Neuronal stem cell (in vitro differentiated cells): ENCODE data around the gene FAM81B.

Experiments used
- DNase-seq: peaks from one replicate; pipeline ENCODE4 v3.0.0-alpha.2; 2013; ENCODE audit warnings: low spot score
- H2AFZ ChIP-seq: one replicate; pipeline ENCODE4 v1.6.1; 2013; ENCODE audit warnings: mild to moderate bottlenecking, low read length, inconsistent platforms
- H2AK5ac ChIP-seq: 2 replicates; pipeline ENCODE4 v1.6.1; 2013; ENCODE audit warnings: low read depth, mild to moderate bottlenecking, inconsistent platforms, low read length, moderate library complexity, mixed read lengths
- H2BK120ac ChIP-seq: 2 replicates; pipeline ENCODE4 v1.6.1; 2013; ENCODE audit warnings: low read depth, mild to moderate bottlenecking, inconsistent platforms, low read length, moderate library complexity, mixed read lengths
- H2BK12ac ChIP-seq: one replicate; pipeline ENCODE4 v1.6.1; 2013; ENCODE audit warnings: low read length, inconsistent platforms
- H2BK15ac ChIP-seq: 2 replicates; pipeline ENCODE4 v1.6.1; 2013; ENCODE audit warnings: mild to moderate bottlenecking, low read length, inconsistent platforms, mixed read lengths
- H2BK5ac ChIP-seq: one replicate; pipeline ENCODE4 v1.6.1; 2013; ENCODE audit warnings: inconsistent platforms, mild to moderate bottlenecking, low read length, moderate library complexity
- H3K14ac ChIP-seq: one replicate; pipeline ENCODE4 v1.6.1; 2013; ENCODE audit warnings: low read length, inconsistent platforms
- H3K18ac ChIP-seq: 2 replicates; pipeline ENCODE4 v1.6.1; 2013; ENCODE audit warnings: low read length, inconsistent platforms
- H3K23ac ChIP-seq: 2 replicates; pipeline ENCODE4 v1.6.1; 2013; ENCODE audit warnings: low read depth, mild to moderate bottlenecking, mixed read lengths, low read length, inconsistent platforms; ENCODE audit not compliant: poor library complexity
- H3K27ac ChIP-seq: replicated peaks from 3 replicates; pipeline ENCODE4 v1.5.1; 2013; ENCODE audit warnings: low read length, inconsistent platforms
- H3K27me3 ChIP-seq, 3 experiments: 2 replicates each; pipeline ENCODE4 v1.6.1; 2013; ENCODE audit warnings: low read length in 3 of 3, mild to moderate bottlenecking in 2 of 3, inconsistent platforms in 1 of 3, low read depth in 1 of 3, mixed read lengths in 1 of 3, moderate library complexity in 1 of 3; ENCODE audit not compliant: control insufficient read depth in 3 of 3, insufficient read depth in 3 of 3
- H3K36me3 ChIP-seq, 2 donors: replicated peaks in 1 of 2; 2 replicates each; pipeline ENCODE4 v1.6.1; 2013; ENCODE audit warnings: low read length in 2 of 2; ENCODE audit not compliant: control insufficient read depth in 2 of 2, insufficient read depth in 2 of 2
- H3K4ac ChIP-seq: 2 replicates; pipeline ENCODE4 v1.6.1; 2013; ENCODE audit warnings: inconsistent platforms, mild to moderate bottlenecking, low read length, moderate library complexity
- H3K4me1 ChIP-seq, 2 donors: 1 replicate in 1 of 2; 2 replicates in 1 of 2; pipeline ENCODE4 v1.6.1; 2013; ENCODE audit warnings: low read length in 2 of 2, low read depth in 1 of 2; ENCODE audit not compliant: control insufficient read depth in 2 of 2, insufficient read depth in 1 of 2
- H3K4me2 ChIP-seq: one replicate; pipeline ENCODE4 v1.6.1; 2013; ENCODE audit warnings: mild to moderate bottlenecking, low read length, inconsistent platforms; ENCODE audit not compliant: insufficient read depth, poor library complexity, severe bottlenecking
- H3K4me3 ChIP-seq, 2 donors: 2 replicates each; pipeline ENCODE4 v1.5.1; 2013; ENCODE audit warnings: low read length in 2 of 2, mild to moderate bottlenecking in 2 of 2, inconsistent platforms in 1 of 2, moderate library complexity in 1 of 2
- H3K79me1 ChIP-seq: one replicate; pipeline ENCODE4 v1.6.1; 2013; ENCODE audit warnings: low read depth, mild to moderate bottlenecking, inconsistent platforms, low read length, moderate library complexity
- H3K9ac ChIP-seq: one replicate; pipeline ENCODE4 v1.6.1; 2013; ENCODE audit warnings: mild to moderate bottlenecking, low read depth, low read length, inconsistent platforms; ENCODE audit not compliant: poor library complexity
- H3K9me3 ChIP-seq, 2 donors: replicated peaks in 1 of 2; 2 replicates each; pipeline versions ENCODE3 to v1.6.1; 2013; ENCODE audit warnings: low read length in 2 of 2, mild to moderate bottlenecking in 2 of 2, inconsistent platforms in 1 of 2, low read depth in 1 of 2, mixed read lengths in 1 of 2, moderate library complexity in 1 of 2; ENCODE audit not compliant: control insufficient read depth in 2 of 2, insufficient read depth in 1 of 2
- H4K8ac ChIP-seq: one replicate; pipeline ENCODE4 v1.6.1; 2013; ENCODE audit warnings: low read depth, mild to moderate bottlenecking, inconsistent platforms, low read length, moderate library complexity
- H4K91ac ChIP-seq: one replicate; pipeline ENCODE4 v1.6.1; 2013; ENCODE audit warnings: low read length, low read depth, mild to moderate bottlenecking, inconsistent platforms; ENCODE audit not compliant: poor library complexity
- WGBS, 2 donors: extraction: QIAGEN DNeasy Blood & Tissue Kit; methylation state at CpG; one replicate each; pipeline ENCODE4 v1.1.7; 2013; ENCODE audit warnings: missing lambda C conversion rate in 2 of 2, mixed read lengths in 1 of 2; ENCODE audit not compliant: insufficient read length in 2 of 2, insufficient replicate concordance in 1 of 2; ENCODE audit errors: extremely low coverage in 2 of 2; 5-methylcytosine and 5-hydroxymethylcytosine counted together

The FAM81B gene

GRCh38 chr5:95448789-95449188 lies 57.6 kb downstream of the FAM81B start:
- no peak overlapping the region for H3K23ac ChIP-seq
- no peak overlapping the region for H2BK15ac ChIP-seq
- H3K14ac ChIP-seq = no peak overlapping the region
- H3K79me1 ChIP-seq = no peaks in the 10 kb centered on the region
- H3K9ac ChIP-seq = no peak overlapping the region
- no peak overlapping the region for H3K27ac ChIP-seq
- no peak overlapping the region for H3K4me2 ChIP-seq
- H3K18ac ChIP-seq = no peak overlapping the region
- no peak overlapping the region for H2BK12ac ChIP-seq
- H2BK5ac ChIP-seq = no peak overlapping the region
- no peak overlapping the region for H4K91ac ChIP-seq
- no peak overlapping the region for H3K4ac ChIP-seq
- no peak overlapping the region for H4K8ac ChIP-seq
- H2BK120ac ChIP-seq = no peak overlapping the region
- no peak overlapping the region for H3K4me3 ChIP-seq
- no peaks in the 10 kb centered on the region for H3K9me3 ChIP-seq
- H3K4me1 ChIP-seq = peaks cover 0 to 4% of the 10 kb centered on the region in 2 donors
- H3K36me3 ChIP-seq = no peaks in the 10 kb centered on the region
- peak; percentile 4 for DNase-seq
- H3K27me3 ChIP-seq = no peaks in the 10 kb centered on the region
- H2AFZ ChIP-seq = no peak overlapping the region
- H2AK5ac ChIP-seq = no peak overlapping the region

GRCh38 chr5:95449460-95449859 lies 58.3 kb downstream of the FAM81B start:
- no peak overlapping the region for H3K4ac ChIP-seq
- H3K4me2 ChIP-seq = no peak overlapping the region
- H3K9ac ChIP-seq = no peak overlapping the region
- no peak overlapping the region for H3K4me3 ChIP-seq
- no CpG with 5 or more reads among the region's 2 CpGs for WGBS, 2 donors
- H3K23ac ChIP-seq = no peak overlapping the region
- no peak overlapping the region for H3K14ac ChIP-seq
- H2AFZ ChIP-seq = no peak overlapping the region
- no peak overlapping the region for H2BK12ac ChIP-seq
- H2BK5ac ChIP-seq = no peak overlapping the region
- H2BK120ac ChIP-seq = no peak overlapping the region
- H3K4me1 ChIP-seq = peaks cover 0 to 4% of the 10 kb centered on the region in 2 donors
- no peaks in the 10 kb centered on the region for H3K9me3 ChIP-seq
- no peaks in the 10 kb centered on the region for H3K27me3 ChIP-seq
- no peak overlapping the region for H4K8ac ChIP-seq
- DNase-seq = no peak
- H3K79me1 ChIP-seq = no peaks in the 10 kb centered on the region
- H3K27ac ChIP-seq = no peak overlapping the region
- H3K18ac ChIP-seq = no peak overlapping the region
- no peak overlapping the region for H4K91ac ChIP-seq
- no peak overlapping the region for H2AK5ac ChIP-seq
- H2BK15ac ChIP-seq = no peak overlapping the region
- H3K36me3 ChIP-seq = no peaks in the 10 kb centered on the region

- Histone ChIP-seq H2BK5ac (no peak overlapping the region), H3K27me3 (no peaks in the 10 kb centered on the region), H3K18ac (no peak overlapping the region), H3K4me1 (no peaks in the 10 kb centered on the region), H4K91ac (no peak overlapping the region), H3K9me3 (no peaks in the 10 kb centered on the region), H2BK15ac (no peak overlapping the region), H3K4me3 (no peak overlapping the region), H2AFZ (no peak overlapping the region), H3K23ac (no peak overlapping the region), H3K27ac (no peak overlapping the region), H3K4ac (no peak overlapping the region), H2BK120ac (no peak overlapping the region), H2BK12ac (no peak overlapping the region), H4K8ac (no peak overlapping the region), H3K36me3 (no peaks in the 10 kb centered on the region), H3K79me1 (no peaks in the 10 kb centered on the region), H3K14ac (no peak overlapping the region), H2AK5ac (no peak overlapping the region), H3K4me2 (no peak overlapping the region), H3K9ac (no peak overlapping the region)
- WGBS, 2 donors = no CpG with 5 or more reads among the region's 2 CpGs
- DNase-seq = no peak
These were observed 63.4 kb downstream of the FAM81B start for GRCh38 chr5:95454536-95454935.

- H2BK12ac ChIP-seq = no peak overlapping the region
- no peak overlapping the region for H3K23ac ChIP-seq
- H3K36me3 ChIP-seq = peaks cover 3 to 48% of the 10 kb centered on the region in 2 donors
- no peak overlapping the region for H2BK120ac ChIP-seq
- no peak overlapping the region for H4K91ac ChIP-seq
- H3K27me3 ChIP-seq = no peaks in the 10 kb centered on the region
- H2BK15ac ChIP-seq = no peak overlapping the region
- H2AFZ ChIP-seq = no peak overlapping the region
- DNase-seq = no peak
- H3K9me3 ChIP-seq = no peaks in the 10 kb centered on the region
- no peak overlapping the region for H4K8ac ChIP-seq
- no peak overlapping the region for H3K14ac ChIP-seq
- H3K4ac ChIP-seq = no peak overlapping the region
- no peaks in the 10 kb centered on the region for H3K79me1 ChIP-seq
- H3K4me3 ChIP-seq = no peak overlapping the region
- WGBS, 2 donors = no CpG with 5 or more reads among the region's 2 CpGs
- no peaks in the 10 kb centered on the region for H3K4me1 ChIP-seq
- H3K9ac ChIP-seq = no peak overlapping the region
- H3K18ac ChIP-seq = no peak overlapping the region
- no peak overlapping the region for H3K4me2 ChIP-seq
- H2AK5ac ChIP-seq = no peak overlapping the region
- no peak overlapping the region for H2BK5ac ChIP-seq
- no peak overlapping the region for H3K27ac ChIP-seq
These were observed 69.5 kb downstream of the FAM81B start for GRCh38 chr5:95460665-95461064.
